WTC11 (cell line): ENCODE results near the gene ZNF311.

ENCODE experiments used
- ATF3 ChIP-seq: sonication (generic); formaldehyde crosslinking; conservative IDR thresholded peaks from 2 replicates; pipeline ENCODE4 v1.8.1; 2022; ENCODE audit warnings: mild to moderate bottlenecking, missing genetic modification reagents
- CTCF ChIP-seq: fragments of 200-600 bp; IDR thresholded peaks from 2 replicates; pipeline ENCODE4 v1.8.0; 2022; ENCODE audit warnings: antibody characterized with exemption
- IRF1 ChIP-seq: sonication (generic); formaldehyde crosslinking; IDR thresholded peaks from 2 replicates; pipeline ENCODE4 v1.8.0; 2023; ENCODE audit warnings: missing genetic modification reagents
- MYBL2 ChIP-seq: sonication (generic); formaldehyde crosslinking; IDR thresholded peaks from 2 replicates; pipeline ENCODE4 v1.8.1; 2023; ENCODE audit warnings: mild to moderate bottlenecking, moderate library complexity, missing genetic modification reagents

GRCh38 chr6:28981833-28982475 is 23.2 kb downstream of the ZNF311 start:
- TF ChIP-seq IRF1, result no peak
- TF ChIP-seq ATF3, result no peak
- no peak for TF ChIP-seq MYBL2
- no peak for TF ChIP-seq CTCF
